ENCODE measurements around the gene TIMM44.
"Not testable (repeated sequence)": the region's sequence is repeated elsewhere in the genome, so short reads cannot be mapped to it uniquely, and the experiment has no call there.

Gene TIMM44

GRCh38 chr19:7902796-7903243, 40.6 kb downstream of the TIMM44 start:
- in situ Hi-C loops (cut with MboI; ENCODE audit: low sequenced_read_pairs), result no loop called here

DNA sequence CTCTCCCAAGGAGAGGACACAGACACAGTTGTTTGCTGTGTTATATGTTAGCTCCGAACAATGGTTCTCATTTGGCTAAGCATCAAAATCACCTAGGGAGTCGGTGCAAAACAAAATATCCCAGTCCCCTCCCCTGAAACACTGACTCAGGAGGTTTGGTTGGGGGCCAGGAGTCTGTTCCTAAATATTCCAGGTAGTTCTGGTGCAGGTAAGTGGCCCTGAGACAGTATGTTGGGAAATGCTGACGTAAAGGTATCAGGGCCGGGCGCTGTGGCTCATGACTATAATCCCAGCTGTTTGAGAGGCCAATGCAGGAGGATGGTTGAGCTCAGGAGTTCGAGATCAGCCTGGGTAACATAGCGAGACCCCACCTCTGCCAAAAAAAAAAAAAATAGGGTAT, 42.1 kb downstream of the TIMM44 start:
- in situ Hi-C loops (cut with MboI; ENCODE audit: low sequenced_read_pairs), result no loop called here

- in situ Hi-C loops (cut with MboI; ENCODE audit: low sequenced_read_pairs), result no loop called here
These were observed 42.5 kb downstream of the TIMM44 start for GRCh38 chr19:7900931-7901330.

DNA sequence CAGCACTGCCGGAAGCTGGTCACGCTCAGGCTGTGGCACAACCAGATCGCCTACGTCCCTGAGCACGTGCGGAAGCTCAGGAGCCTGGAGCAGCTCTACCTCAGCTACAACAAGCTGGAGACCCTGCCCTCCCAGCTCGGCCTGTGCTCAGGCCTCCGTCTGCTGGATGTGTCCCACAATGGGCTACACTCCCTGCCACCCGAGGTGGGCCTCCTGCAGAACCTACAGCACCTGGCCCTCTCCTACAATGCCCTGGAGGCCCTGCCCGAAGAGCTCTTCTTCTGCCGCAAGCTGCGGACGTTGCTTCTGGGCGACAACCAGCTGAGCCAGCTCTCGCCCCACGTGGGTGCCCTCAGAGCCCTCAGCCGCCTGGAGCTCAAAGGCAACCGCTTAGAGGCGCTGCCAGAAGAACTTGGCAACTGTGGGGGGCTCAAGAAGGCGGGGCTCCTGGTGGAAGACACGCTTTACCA, 43.0 kb downstream of the TIMM44 start:
- in situ Hi-C loops (cut with MboI; ENCODE audit: low sequenced_read_pairs), result no loop called here

DNA sequence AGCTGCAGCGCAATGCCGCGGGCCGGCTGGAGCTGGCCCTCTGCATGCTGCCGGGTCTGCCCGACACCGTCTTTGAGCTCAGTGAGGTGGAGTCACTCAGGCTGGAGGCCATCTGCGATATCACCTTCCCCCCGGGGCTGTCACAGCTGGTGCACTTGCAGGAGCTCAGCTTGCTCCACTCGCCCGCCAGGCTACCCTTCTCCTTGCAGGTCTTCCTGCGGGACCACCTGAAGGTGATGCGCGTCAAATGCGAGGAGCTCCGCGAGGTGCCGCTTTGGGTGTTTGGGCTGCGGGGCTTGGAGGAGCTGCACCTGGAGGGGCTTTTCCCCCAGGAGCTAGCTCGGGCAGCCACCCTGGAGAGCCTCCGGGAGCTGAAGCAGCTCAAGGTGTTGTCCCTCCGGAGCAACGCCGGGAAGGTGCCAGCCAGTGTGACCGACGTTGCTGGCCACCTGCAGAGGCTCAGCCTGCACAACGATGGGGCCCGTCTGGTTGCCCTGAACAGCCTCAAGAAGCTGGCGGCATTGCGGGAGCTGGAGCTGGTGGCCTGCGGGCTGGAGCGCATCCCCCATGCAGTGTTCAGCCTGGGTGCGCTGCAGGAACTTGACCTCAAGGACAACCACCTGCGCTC, 43.6 kb downstream of the TIMM44 start:
- in situ Hi-C loops (cut with MboI; ENCODE audit: low sequenced_read_pairs), result no loop called here

- in situ Hi-C loops (cut with MboI; ENCODE audit: low sequenced_read_pairs), result no loop called here
These were observed 44.5 kb downstream of the TIMM44 start for GRCh38 chr19:7898967-7899366.

GRCh38 chr19:7897292-7897691, 46.2 kb downstream of the TIMM44 start:
- in situ Hi-C loops (cut with MboI; ENCODE audit: low sequenced_read_pairs), result no loop called here

- in situ Hi-C loops (cut with MboI; ENCODE audit: low sequenced_read_pairs), result no loop called here
These were observed 47.9 kb downstream of the TIMM44 start for GRCh38 chr19:7895565-7895964.

- in situ Hi-C loops (cut with MboI; ENCODE audit: low sequenced_read_pairs), result no loop called here
These were observed 48.7 kb downstream of the TIMM44 start for GRCh38 chr19:7894612-7895309.

DNA sequence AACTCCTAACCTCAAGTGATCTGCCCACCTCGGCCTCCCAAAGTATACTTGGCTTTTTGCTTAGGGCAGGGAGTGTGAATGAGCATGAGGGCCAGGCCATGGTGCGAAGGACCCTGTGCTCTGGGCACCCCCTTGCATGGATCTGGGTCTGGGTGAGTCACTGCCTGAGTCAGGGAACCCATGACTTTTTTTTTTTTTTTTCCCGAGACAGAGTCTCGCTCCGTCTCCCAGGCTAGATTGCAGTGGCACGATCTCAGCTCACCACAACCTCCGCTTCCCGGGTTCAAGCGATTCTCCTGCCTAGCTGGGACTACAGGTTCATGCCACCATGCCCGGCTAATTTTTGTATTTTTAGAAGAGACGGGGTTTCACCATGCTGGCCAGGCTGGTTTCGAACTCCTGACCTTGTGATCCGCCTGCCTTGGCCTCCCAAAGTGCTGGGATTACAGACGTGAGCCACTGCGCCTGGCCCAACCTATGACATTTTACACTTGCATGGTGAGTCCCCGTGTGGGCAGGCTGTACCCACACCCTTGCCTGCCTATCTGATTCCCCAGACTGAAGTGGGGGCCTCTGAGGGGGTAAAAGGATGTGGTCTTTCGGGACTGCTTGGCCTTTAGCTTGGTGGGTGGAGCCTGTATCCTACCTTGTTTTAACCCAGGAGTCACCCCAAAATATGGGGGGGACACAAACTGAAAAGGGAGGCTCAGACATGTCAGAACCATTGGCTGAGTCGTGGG, 49.9 kb downstream of the TIMM44 start:
- in situ Hi-C loops (cut with MboI; ENCODE audit: low sequenced_read_pairs), result not testable (repeated sequence)

GRCh38 chr19:7888826-7889217, 54.6 kb downstream of the TIMM44 start:
- in situ Hi-C loops (cut with MboI; ENCODE audit: low sequenced_read_pairs), result no loop called here

- in situ Hi-C loops (cut with MboI; ENCODE audit: low sequenced_read_pairs), result no loop called here
These were observed 55.2 kb downstream of the TIMM44 start, which contains the start of gene LRRC8E for GRCh38 chr19:7888145-7888825. LRRC8E (plus strand) TSS chr19:7888510; CDS start chr19:7895604, 7,094 bp downstream.

DNA sequence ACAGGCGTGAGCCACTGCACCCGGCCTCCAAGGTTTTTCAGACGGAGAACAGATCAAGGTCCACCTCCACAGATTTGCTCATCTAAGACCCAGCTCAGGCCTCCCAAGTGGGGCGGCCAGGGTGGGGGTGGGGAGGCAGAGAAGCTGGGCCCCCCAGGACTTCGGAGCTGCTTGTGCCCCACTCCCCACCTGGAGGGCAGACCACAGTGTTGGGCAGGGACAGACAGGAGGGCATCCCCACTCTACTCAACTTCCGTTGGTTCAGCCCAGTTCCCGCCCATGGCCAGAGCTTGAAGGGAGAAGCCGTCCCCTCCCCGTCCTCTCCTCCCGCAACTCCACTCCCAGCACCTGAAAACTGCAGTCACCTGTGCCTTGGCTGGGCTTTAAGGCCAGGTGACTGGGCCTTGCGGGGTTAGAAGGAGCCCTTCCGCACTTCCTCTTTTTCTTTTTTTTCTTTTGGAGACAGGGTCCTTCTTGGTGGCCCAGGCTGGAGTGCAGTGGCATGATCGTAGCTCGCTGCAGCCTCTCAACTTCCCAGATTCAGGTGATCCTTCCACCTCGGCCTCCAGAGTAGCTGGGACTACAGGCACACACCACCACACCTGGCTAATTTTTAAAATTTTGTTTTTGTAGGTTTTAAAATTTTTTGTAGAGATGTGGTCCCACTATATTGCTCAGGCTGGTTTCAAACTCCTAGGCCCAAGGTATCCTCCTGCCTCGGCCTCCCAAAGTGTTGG, 55.9 kb downstream of the TIMM44 start:
- in situ Hi-C loops (cut with MboI; ENCODE audit: low sequenced_read_pairs), result no loop called here

DNA sequence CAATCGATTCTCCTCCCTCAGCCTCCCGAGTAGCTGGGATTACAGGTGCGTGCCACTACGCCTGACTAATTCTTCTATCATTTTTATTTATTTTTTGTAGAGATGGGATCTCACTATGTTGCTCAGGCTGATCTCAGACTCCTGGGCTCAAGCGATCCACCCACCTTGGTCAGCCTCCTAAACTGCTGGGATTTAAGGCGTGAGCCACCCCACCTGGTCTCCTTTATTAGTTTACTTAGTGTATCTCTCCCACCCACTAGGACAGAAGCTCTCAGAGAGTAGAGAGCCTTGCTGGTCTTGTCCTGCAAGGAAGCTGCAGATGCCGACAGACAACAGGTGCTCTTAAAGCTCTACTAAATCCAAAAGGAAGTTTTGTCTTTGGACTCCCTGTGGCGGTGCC, 57.6 kb downstream of the TIMM44 start:
- in situ Hi-C loops (cut with MboI; ENCODE audit: low sequenced_read_pairs), result no loop called here

DNA sequence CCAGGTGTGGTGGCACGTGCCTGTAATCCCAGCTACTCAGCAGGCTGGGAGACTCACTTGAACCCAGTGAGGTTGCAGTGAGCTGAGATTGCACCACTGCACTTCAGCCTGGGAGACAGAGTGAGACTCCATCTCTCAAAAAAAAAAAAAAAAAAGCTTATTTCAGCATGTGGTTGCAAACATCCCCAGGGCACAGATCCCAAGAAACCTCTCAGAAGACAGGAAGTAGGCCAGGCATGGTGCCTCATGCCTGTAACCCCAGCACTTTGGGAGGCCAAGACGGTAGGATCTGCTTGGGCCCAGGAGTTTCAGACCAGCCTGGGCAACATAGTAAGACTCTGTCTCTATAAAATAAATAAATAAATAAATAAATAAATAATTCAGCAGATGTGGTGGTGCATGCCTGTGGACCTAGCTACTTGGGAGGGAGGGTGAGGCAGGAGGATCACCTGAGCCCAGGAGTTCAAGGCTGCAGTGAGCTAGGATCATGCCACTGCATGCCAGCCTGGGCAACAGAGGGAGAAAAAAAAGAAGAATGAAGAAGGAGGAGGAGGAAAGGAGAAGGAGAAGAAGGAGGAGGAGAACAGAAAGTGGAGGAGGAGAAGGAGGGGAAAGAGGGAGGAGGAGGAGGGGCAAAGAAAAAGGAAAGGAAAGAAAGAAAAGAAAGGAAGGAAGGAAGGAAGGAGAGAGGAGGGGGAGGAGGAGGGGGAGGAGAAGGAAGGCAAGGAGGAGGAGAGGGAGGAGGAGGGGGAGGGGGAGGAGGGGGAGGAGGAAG, 59.5 kb downstream of the TIMM44 start:
- in situ Hi-C loops (cut with MboI; ENCODE audit: low sequenced_read_pairs), result no loop called here

GRCh38 chr19:7883105-7883504, 60.4 kb downstream of the TIMM44 start:
- in situ Hi-C loops (cut with MboI; ENCODE audit: low sequenced_read_pairs), result no loop called here

- in situ Hi-C loops (cut with MboI; ENCODE audit: low sequenced_read_pairs), result no loop called here
These were observed 61.6 kb downstream of the TIMM44 start for GRCh38 chr19:7881910-7882309.

DNA sequence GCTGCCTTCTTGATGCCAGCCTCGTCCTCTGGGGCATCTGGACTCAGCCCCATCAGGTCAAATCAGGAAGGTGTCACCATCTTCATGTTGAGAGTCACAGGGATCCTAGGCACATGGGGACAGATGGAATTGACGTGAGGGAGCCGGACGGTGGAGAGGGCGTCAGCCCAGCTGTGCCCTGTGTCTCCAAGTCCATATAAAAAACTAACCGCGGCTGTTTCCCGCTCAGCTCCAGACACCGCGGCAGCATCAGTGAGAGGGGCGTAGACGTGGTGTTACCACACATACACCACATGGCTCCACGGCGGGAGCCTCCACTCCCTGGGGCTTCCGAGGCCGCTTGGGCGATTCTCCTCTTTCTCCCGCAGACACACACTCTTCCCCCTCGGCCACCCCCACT, 63.6 kb downstream of the TIMM44 start:
- in situ Hi-C loops (cut with MboI; ENCODE audit: low sequenced_read_pairs), result no loop called here

GRCh38 chr19:7879111-7879807, 64.2 kb downstream of the TIMM44 start:
- in situ Hi-C loops (cut with MboI; ENCODE audit: low sequenced_read_pairs), result no loop called here

All from hTERT RPE-1 (cell line).